AG08396 (cell line): ENCODE data around the gene GPR107.

ENCODE experiments used
- DNase-seq: peaks from one replicate; pipeline ENCODE4 v3.0.0; 2012; ENCODE audit warnings: low spot score, mixed read lengths

The GPR107 gene

GRCh38 chr9:130110166-130110565 is 56.5 kb downstream of the GPR107 start:
- DNase-seq, result no peak

DNA sequence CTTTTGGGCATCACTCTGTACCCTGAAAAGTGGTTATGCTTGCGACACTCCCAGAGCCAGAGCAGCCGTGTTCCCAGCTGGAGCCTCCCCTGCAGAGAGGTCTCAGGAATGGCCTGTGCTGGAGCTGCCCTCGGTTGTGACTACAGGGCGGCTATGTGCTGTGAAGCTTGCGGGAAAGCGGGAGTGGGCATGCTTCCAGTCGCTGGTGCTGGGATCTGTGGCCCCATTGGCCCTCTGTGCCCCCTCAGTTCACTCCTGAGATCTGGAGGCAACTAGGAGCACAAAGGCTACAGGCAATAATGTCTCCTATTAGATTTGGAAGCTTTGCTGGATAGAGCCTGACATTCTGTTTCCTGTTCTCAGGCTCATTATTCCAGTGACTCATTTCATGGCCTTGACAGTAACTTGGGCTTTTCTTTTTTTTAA is 56.9 kb downstream of the GPR107 start:
- DNase-seq, result no peak

GRCh38 chr9:130111786-130112537 is 58.3 kb downstream of the GPR107 start:
- DNase-seq, result no peak

- no peak for DNase-seq
Observed at GRCh38 chr9:130112538-130113151, 58.9 kb downstream of the GPR107 start.

DNA sequence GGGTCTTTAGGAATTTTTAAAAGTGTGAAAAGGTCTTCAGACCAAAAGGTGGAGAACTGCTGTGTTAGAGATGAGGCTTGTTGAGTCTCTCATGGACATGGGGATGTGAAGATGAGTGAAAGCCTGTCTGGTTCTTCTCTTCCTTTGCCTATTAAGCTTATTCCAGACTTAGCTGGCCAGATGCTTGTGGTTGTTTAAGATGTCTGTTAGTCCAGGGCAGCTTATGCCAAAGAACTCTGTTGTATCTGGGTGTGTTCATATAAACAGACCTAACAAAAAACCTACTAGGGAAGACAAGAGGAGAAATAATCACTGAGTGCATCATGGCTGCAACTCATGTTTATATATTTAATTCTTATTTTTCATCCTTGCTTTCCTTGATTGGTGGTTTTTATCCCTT is 61.0 kb downstream of the GPR107 start:
- no peak for DNase-seq

DNA sequence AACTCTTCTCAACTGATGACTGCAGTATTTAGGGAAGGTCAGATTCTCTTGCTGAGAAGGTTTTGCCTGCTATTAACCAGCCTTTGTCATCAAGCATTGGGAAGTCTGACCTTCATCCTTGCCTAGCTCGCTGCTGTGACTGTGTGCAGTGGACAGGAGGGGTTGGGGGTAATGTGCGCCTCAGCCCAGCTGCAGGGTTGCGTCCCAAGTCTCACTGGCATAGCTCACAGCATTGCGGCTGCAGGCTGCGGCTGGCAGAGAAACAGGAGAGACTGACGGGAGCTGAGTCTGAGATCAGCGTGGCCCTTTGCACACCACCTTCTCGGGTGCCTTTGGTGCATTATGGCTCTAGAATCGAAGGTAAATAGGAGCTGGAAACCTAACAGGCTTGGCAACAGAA is 62.6 kb downstream of the GPR107 start:
- DNase-seq, result no peak

GRCh38 chr9:130117376-130117775 is 63.7 kb downstream of the GPR107 start:
- DNase-seq, result no peak

- DNase-seq, result peak; percentile 55
Observed at GRCh38 chr9:130117816-130118632, 64.3 kb downstream of the GPR107 start.

DNA sequence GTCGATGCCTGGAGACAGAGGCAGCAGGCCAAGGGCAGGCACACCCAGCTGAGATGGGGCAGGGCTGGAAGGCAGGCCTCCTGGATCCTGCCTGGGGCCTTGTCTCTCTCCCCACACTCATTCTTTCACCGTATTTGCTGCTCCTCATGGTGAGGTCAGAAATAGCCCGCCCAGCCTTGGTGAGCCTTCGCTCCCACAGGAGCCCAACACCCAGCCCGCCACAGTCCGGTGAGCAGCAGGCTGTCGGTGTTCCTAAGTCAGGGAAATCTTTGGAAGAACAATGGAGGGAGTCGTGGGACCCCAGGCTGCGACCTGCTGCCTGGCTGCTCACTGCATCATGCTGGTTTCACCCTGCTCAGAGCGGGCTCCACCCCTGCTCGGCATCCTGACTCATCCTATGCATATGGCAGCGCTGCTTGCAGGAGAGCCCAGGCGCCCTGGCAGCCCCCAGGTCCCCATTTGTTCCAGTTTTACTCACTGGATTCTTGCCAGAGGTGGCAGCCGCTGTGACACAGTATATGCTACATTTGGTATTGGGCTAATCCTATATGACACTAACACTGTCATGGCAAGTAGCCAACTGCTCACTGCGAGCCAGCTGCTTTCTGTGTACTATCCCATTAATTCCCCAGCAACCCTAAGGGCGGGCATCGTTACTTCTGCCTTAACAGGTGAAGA is 65.3 kb downstream of the GPR107 start:
- no peak for DNase-seq

GRCh38 chr9:130119519-130120298 is 66.0 kb downstream of the GPR107 start:
- no peak for DNase-seq

- DNase-seq, result no peak
Observed at GRCh38 chr9:130120299-130120587, 66.5 kb downstream of the GPR107 start.

DNA sequence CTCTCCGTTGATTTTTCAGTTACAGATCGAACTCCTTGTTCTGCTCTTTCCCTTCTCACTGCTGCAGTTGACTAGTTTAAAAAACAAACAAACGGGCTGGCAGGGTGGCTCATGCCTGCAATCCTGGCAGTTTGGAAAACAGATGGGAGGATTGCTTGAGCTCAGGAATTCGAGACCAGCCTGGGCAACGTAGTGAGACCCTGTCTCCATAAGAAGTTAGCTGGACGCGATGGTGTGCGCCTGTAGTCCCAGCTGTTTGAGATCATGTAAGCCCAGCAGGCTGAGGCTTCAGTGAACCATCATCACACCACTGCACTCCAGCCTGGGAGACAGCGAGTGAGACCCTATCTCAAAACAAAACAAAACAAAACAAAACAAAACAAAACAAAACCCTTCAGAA is 67.1 kb downstream of the GPR107 start:
- DNase-seq, result no peak

DNA sequence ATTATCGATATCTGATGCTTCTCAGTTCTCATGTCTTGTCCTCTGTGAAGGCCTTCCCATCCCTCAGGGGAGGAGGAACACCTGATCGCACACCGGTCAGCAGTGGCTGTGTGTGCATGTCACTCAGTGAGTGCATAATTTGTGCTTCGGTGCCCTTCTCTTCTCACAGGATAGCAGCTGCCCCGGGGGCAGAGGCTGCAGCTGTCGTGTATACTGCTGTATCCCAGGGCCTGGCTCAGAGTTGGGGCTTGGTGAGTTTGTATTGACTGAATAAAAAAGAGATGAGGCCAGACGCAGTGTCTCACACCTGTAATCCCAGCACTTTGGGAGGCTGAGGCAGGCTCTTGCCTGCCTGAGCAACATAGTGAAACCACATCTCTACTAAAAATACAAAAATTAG is 68.8 kb downstream of the GPR107 start:
- no peak for DNase-seq

GRCh38 chr9:130124085-130124860 is 70.6 kb downstream of the GPR107 start:
- DNase-seq, result no peak

- DNase-seq, result no peak
Observed at GRCh38 chr9:130126721-130127433, 73.2 kb downstream of the GPR107 start.

DNA sequence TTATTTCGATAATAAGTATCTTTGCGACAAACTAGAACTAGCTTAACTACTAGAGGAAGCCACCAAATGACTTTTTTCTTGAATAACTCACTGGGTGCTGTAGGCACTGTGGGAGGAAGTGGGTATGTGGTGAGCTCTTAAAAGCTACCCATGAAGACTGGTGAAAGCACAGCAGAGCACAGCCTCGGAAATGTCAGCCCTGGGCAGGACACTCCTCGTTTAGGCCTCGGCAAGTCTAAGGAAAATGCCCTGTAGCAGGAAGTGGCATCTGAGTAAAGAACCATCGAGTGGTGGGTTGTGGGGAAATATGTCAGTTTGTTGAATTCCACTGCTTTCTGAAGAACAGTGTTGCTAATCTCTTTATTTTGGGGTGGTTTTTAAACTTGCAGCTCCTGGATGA is 74.5 kb downstream of the GPR107 start:
- no peak for DNase-seq

- DNase-seq, result peak; percentile 67
Observed at GRCh38 chr9:130128733-130129431, 75.2 kb downstream of the GPR107 start.

DNA sequence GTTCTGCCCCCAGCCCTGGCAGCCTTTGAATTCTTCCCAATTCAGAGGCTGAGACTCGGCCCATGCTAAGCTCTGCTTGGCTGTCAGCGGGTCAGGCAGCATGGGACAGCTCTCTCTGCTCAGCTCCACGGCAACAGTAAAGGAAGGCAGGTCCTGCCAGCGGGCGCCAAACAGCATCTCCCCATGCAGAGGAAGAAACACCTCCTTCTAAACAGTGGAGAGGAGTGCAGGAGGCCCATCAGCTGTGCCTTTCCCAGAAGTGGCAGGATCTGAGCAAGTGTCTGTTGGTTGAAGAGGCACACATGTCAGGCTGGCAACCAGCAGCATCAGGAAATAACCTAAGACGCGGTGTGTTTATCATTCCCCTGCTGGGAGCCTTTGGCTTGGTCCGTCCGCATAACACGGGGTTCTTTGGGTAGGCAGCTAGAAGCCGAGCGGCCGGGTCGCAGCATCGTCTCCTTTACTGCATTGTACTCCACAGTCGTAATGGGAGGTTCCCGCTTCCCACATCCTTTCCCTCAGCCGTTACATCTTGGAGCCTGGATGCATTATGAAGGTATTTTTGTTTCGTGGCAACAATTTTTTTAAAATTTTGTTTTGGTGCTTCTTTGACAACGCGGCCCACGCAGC is 75.8 kb downstream of the GPR107 start:
- DNase-seq, result no peak

GRCh38 chr9:130132746-130133145 is 79.0 kb downstream of the GPR107 start:
- DNase-seq, result no peak
